Effector memory CD8-positive, alpha-beta T cell (primary cell): ENCODE results near the gene LRRC36.
A peak's percentile ranks its signal among the peaks of the same experiment; 100 is the strongest.

Source experiments
- ATAC-seq: fragments of 150-1000 bp; cut with Tn5 transposase; replicated peaks from 2 replicates; pipeline ENCODE4 v1.10.0; 2021; ENCODE audit warnings: mild to moderate bottlenecking, moderate library complexity
- DNase-seq, 3 experiments: peaks; one replicate each; pipeline ENCODE4 v3.0.0; 2021
- H3K27ac Mint-ChIP-seq, 2 donors: one replicate each; pipeline ENCODE4 v1.8.0; 2022; ENCODE audit warnings: mild to moderate bottlenecking in 2 of 2, mixed read lengths in 2 of 2, moderate library complexity in 2 of 2
- H3K27me3 Mint-ChIP-seq, 2 donors: one replicate each; pipeline ENCODE4 v1.8.0; 2022; ENCODE audit warnings: mixed read lengths in 2 of 2
- H3K36me3 Mint-ChIP-seq: one replicate; pipeline ENCODE4 v1.8.0; 2022; ENCODE audit warnings: mild to moderate bottlenecking, moderate library complexity, mixed read lengths; ENCODE audit not compliant: insufficient read depth
- H3K4me1 Mint-ChIP-seq, 2 donors: one replicate each; pipeline ENCODE4 v1.8.0; 2022; ENCODE audit warnings: low read depth in 2 of 2, mixed read lengths in 2 of 2
- H3K4me3 Mint-ChIP-seq, 2 donors: one replicate each; pipeline ENCODE4 v1.8.0; 2022; ENCODE audit warnings: mild to moderate bottlenecking in 2 of 2, mixed read lengths in 2 of 2, moderate library complexity in 2 of 2
- H3K9me3 Mint-ChIP-seq, 2 donors: one replicate each; pipeline ENCODE4 v1.8.0; 2022; ENCODE audit warnings: mixed read lengths in 2 of 2

LRRC36 gene

GRCh38 chr16:67392301-67393059 lies 65.9 kb downstream of the LRRC36 start:
- Mint-ChIP-seq H3K4me3 (peak overlapping the region in 1 of 2 donors; percentile 31), H3K27ac (peak overlapping the region; percentile 44 to 71), H3K27me3 (peaks cover 35 to 71% of the 10 kb centered on the region in 2 donors), H3K36me3 (peaks cover 3% of the 10 kb centered on the region), H3K4me1 (peaks cover 5 to 9% of the 10 kb centered on the region in 2 donors), H3K9me3 (no peaks in the 10 kb centered on the region)
- no peak for ATAC-seq
- no peak for DNase-seq

GRCh38 chr16:67393111-67393787 lies 66.6 kb downstream of the LRRC36 start, which contains the start of gene TPPP3:
Gene TPPP3 (minus strand): TSS chr16:67393498. CDS start chr16:67391111, 2,387 bp downstream.
- peak in 2 of 3 experiments; percentile 34 to 41 for DNase-seq
- Mint-ChIP-seq H3K4me3 (peak within 1 kb of the TSS; percentile 71 to 75), H3K9me3 (no peaks in the 10 kb centered on the region), H3K27me3 (peaks cover 35 to 75% of the 10 kb centered on the region in 2 donors), H3K4me1 (peaks cover 5 to 9% of the 10 kb centered on the region in 2 donors), H3K36me3 (peaks cover 3% of the 10 kb centered on the region), H3K27ac (peak within 1 kb of the TSS; percentile 44 to 71)
- ATAC-seq = peak; percentile 76

- DNase-seq (no peak), ATAC-seq (peak; percentile 7)
- Mint-ChIP-seq H3K4me3 (peak overlapping the region; percentile 71 to 75), H3K27me3 (peaks cover 35 to 80% of the 10 kb centered on the region in 2 donors), H3K4me1 (peaks cover 5 to 9% of the 10 kb centered on the region in 2 donors), H3K36me3 (peaks cover 3% of the 10 kb centered on the region), H3K9me3 (no peaks in the 10 kb centered on the region), H3K27ac (peak overlapping the region in 1 of 2 donors; percentile 5)
Measured at GRCh38 chr16:67393788-67394154, 67.2 kb downstream of the LRRC36 start.

GRCh38 chr16:67394155-67395104 lies 67.8 kb downstream of the LRRC36 start:
- DNase-seq = no peak
- peak; percentile 16 for ATAC-seq
- H3K27ac Mint-ChIP-seq = peak overlapping the region in 1 of 2 donors; percentile 5
- H3K9me3 Mint-ChIP-seq = no peaks in the 10 kb centered on the region
- peaks cover 35 to 80% of the 10 kb centered on the region in 2 donors for H3K27me3 Mint-ChIP-seq
- peaks cover 5 to 9% of the 10 kb centered on the region in 2 donors for H3K4me1 Mint-ChIP-seq
- H3K4me3 Mint-ChIP-seq = peak overlapping the region; percentile 71 to 75
- peaks cover 3% of the 10 kb centered on the region for H3K36me3 Mint-ChIP-seq

- H3K4me1 Mint-ChIP-seq = peaks cover 5 to 9% of the 10 kb centered on the region in 2 donors
- H3K9me3 Mint-ChIP-seq = no peaks in the 10 kb centered on the region
- no peak for DNase-seq
- H3K36me3 Mint-ChIP-seq = peaks cover 3% of the 10 kb centered on the region
- H3K27ac Mint-ChIP-seq = no peak overlapping the region
- no peak for ATAC-seq
- peaks cover 35 to 79% of the 10 kb centered on the region in 2 donors for H3K27me3 Mint-ChIP-seq
- H3K4me3 Mint-ChIP-seq = peak overlapping the region in 1 of 2 donors; percentile 42
Measured at GRCh38 chr16:67395105-67395457, 68.5 kb downstream of the LRRC36 start.

GRCh38 chr16:67395458-67396158 lies 69.0 kb downstream of the LRRC36 start:
- H3K27me3 Mint-ChIP-seq = peaks cover 35 to 74% of the 10 kb centered on the region in 2 donors
- peaks cover 5 to 9% of the 10 kb centered on the region in 2 donors for H3K4me1 Mint-ChIP-seq
- no peak overlapping the region for H3K27ac Mint-ChIP-seq
- ATAC-seq (no peak), DNase-seq (no peak)
- peak overlapping the region in 1 of 2 donors; percentile 42 for H3K4me3 Mint-ChIP-seq
- H3K36me3 Mint-ChIP-seq = peaks cover 3% of the 10 kb centered on the region
- no peaks in the 10 kb centered on the region for H3K9me3 Mint-ChIP-seq

GRCh38 chr16:67396159-67397035 lies 69.8 kb downstream of the LRRC36 start:
- Mint-ChIP-seq H3K27ac (no peak overlapping the region), H3K4me1 (peaks cover 5 to 9% of the 10 kb centered on the region in 2 donors), H3K27me3 (peaks cover 35 to 67% of the 10 kb centered on the region in 2 donors), H3K36me3 (no peaks in the 10 kb centered on the region), H3K4me3 (no peak overlapping the region), H3K9me3 (no peaks in the 10 kb centered on the region)
- ATAC-seq = no peak
- no peak for DNase-seq

- no peaks in the 10 kb centered on the region for H3K36me3 Mint-ChIP-seq
- H3K4me1 Mint-ChIP-seq = peaks cover 5 to 9% of the 10 kb centered on the region in 2 donors
- H3K27ac Mint-ChIP-seq = no peak overlapping the region
- peaks cover 31 to 67% of the 10 kb centered on the region in 2 donors for H3K27me3 Mint-ChIP-seq
- H3K4me3 Mint-ChIP-seq = no peak overlapping the region
- ATAC-seq (no peak), DNase-seq (no peak)
- H3K9me3 Mint-ChIP-seq = no peaks in the 10 kb centered on the region
Measured at GRCh38 chr16:67397036-67397801, 70.6 kb downstream of the LRRC36 start.

GRCh38 chr16:67397812-67398545 lies 71.4 kb downstream of the LRRC36 start:
- DNase-seq (no peak), ATAC-seq (no peak)
- H3K9me3 Mint-ChIP-seq = no peaks in the 10 kb centered on the region
- H3K4me1 Mint-ChIP-seq = peaks cover 5 to 9% of the 10 kb centered on the region in 2 donors
- peaks cover 25 to 67% of the 10 kb centered on the region in 2 donors for H3K27me3 Mint-ChIP-seq
- no peak overlapping the region for H3K4me3 Mint-ChIP-seq
- no peaks in the 10 kb centered on the region for H3K36me3 Mint-ChIP-seq
- H3K27ac Mint-ChIP-seq = no peak overlapping the region

GRCh38 chr16:67398546-67399217 lies 72.1 kb downstream of the LRRC36 start:
- Mint-ChIP-seq H3K9me3 (no peaks in the 10 kb centered on the region), H3K4me1 (peaks cover 5 to 7% of the 10 kb centered on the region in 2 donors), H3K27ac (no peak overlapping the region), H3K27me3 (peaks cover 22 to 67% of the 10 kb centered on the region in 2 donors), H3K36me3 (no peaks in the 10 kb centered on the region), H3K4me3 (no peak overlapping the region)
- ATAC-seq = no peak
- no peak for DNase-seq
